ENCODE measurements around the gene RTKN. TPM values are rescaled to one million over a fixed set of nuclear protein-coding genes. Genes with fewer than 3 reads are reported as not detected.

Gene RTKN
- total RNA-seq, 1 donor from 2014 or later, result 19.1 TPM

GRCh38 chr2:74379851-74380789 lies 61.6 kb downstream of the RTKN start, which contains the start of gene DCTN1:
DCTN1 (minus strand) TSS chr2:74380311; CDS start chr2:74380037, 274 bp downstream.
- TF ChIP-seq, protein P1, sequence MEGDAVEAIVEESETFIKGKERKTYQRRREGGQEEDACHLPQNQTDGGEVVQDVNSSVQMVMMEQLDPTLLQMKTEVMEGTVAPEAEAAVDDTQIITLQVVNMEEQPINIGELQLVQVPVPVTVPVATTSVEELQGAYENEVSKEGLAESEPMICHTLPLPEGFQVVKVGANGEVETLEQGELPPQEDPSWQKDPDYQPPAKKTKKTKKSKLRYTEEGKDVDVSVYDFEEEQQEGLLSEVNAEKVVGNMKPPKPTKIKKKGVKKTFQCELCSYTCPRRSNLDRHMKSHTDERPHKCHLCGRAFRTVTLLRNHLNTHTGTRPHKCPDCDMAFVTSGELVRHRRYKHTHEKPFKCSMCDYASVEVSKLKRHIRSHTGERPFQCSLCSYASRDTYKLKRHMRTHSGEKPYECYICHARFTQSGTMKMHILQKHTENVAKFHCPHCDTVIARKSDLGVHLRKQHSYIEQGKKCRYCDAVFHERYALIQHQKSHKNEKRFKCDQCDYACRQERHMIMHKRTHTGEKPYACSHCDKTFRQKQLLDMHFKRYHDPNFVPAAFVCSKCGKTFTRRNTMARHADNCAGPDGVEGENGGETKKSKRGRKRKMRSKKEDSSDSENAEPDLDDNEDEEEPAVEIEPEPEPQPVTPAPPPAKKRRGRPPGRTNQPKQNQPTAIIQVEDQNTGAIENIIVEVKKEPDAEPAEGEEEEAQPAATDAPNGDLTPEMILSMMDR (IDR thresholded peaks at IDR 0.05), result no peak
- DNase-seq (ENCODE audit: extremely low spot score, unreplicated experiment), result no peak
- peaks cover 25% of the 10 kb centered on the region for H3K36me3 Mint-ChIP-seq (ENCODE audit: unreplicated experiment)
- no peaks in the 10 kb centered on the region for H3K27me3 Mint-ChIP-seq (ENCODE audit: unreplicated experiment)
- H3K4me1 Mint-ChIP-seq (ENCODE audit: unreplicated experiment), result peaks cover 23% of the 10 kb centered on the region
- H3K4me3 Mint-ChIP-seq (ENCODE audit: unreplicated experiment), result peak within 1 kb of the TSS; percentile 73
- H3K27ac Mint-ChIP-seq (ENCODE audit: unreplicated experiment), result peak within 1 kb of the TSS; percentile 64
- H3K9me3 Mint-ChIP-seq (ENCODE audit: unreplicated experiment), result no peaks in the 10 kb centered on the region

GRCh38 chr2:74378007-74378406 lies 63.7 kb downstream of the RTKN start:
- DNase-seq (ENCODE audit: extremely low spot score, unreplicated experiment), result no peak
- peaks cover 34% of the 10 kb centered on the region for H3K4me1 Mint-ChIP-seq (ENCODE audit: unreplicated experiment)
- H3K27me3 Mint-ChIP-seq (ENCODE audit: unreplicated experiment), result no peaks in the 10 kb centered on the region
- H3K27ac Mint-ChIP-seq (ENCODE audit: unreplicated experiment), result no peak overlapping the region
- H3K36me3 Mint-ChIP-seq (ENCODE audit: unreplicated experiment), result peaks cover 25% of the 10 kb centered on the region
- TF ChIP-seq, protein P1 (IDR thresholded peaks at IDR 0.05), result no peak
- no peaks in the 10 kb centered on the region for H3K9me3 Mint-ChIP-seq (ENCODE audit: unreplicated experiment)
- H3K4me3 Mint-ChIP-seq (ENCODE audit: unreplicated experiment), result no peak overlapping the region

DNA sequence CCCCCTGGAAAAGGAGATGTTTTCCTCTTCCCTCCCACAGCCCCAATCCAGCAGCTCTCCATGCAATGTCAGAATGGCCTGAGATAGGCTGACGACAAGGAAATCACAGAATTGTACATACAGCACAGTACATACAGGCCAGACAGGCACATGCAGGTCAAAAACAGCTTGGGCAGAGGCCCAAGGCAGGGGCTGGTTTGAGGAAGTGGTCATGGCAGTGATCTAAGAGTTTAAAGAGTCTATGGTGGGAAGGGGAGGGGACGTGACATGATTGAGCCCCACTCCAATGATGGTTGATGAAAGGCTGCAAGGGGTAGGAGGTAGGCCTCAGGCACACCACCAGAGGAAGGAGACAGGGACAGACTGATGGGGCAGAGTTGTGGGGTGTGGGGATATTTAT lies 65.9 kb downstream of the RTKN start:
- no peak for DNase-seq (ENCODE audit: extremely low spot score, unreplicated experiment)
- H3K9me3 Mint-ChIP-seq (ENCODE audit: unreplicated experiment), result no peaks in the 10 kb centered on the region

More for the DNA sequence above, 65.9 kb downstream of the RTKN start:
- peaks cover 27% of the 10 kb centered on the region for H3K4me1 Mint-ChIP-seq (ENCODE audit: unreplicated experiment)
- peaks cover 27% of the 10 kb centered on the region for H3K36me3 Mint-ChIP-seq (ENCODE audit: unreplicated experiment)
- H3K27ac Mint-ChIP-seq (ENCODE audit: unreplicated experiment), result no peak overlapping the region
- TF ChIP-seq, protein P1 (IDR thresholded peaks at IDR 0.05), result no peak
- no peak overlapping the region for H3K4me3 Mint-ChIP-seq (ENCODE audit: unreplicated experiment)
- H3K27me3 Mint-ChIP-seq (ENCODE audit: unreplicated experiment), result no peaks in the 10 kb centered on the region

Other genes starting within 250 kb of the RTKN start
- 223 and 242 TPM in 2 replicates for gene MTHFD2, start 243.3 kb downstream of the RTKN start, total RNA-seq
- 1.6 and 2.3 TPM in 2 replicates for gene SLC4A5, start 98.5 kb downstream of the RTKN start, total RNA-seq
- gene DCTN1, start 61.6 kb downstream of the RTKN start, total RNA-seq, result 182 and 186 TPM in 2 replicates
- gene C2orf81, start 20.3 kb downstream of the RTKN start, total RNA-seq, result 2.4 and 2.8 TPM in 2 replicates
- 15.8 and 16.2 TPM in 2 replicates for gene WDR54, start 20.2 kb downstream of the RTKN start, total RNA-seq
- gene INO80B, start 13.2 kb upstream of the RTKN start, total RNA-seq, result 34.9 and 41.9 TPM in 2 replicates
- gene WBP1, start 16.5 kb upstream of the RTKN start, total RNA-seq, result 86.3 and 96.1 TPM in 2 replicates
- 55.9 and 59.5 TPM in 2 replicates for gene MOGS, start 23.4 kb upstream of the RTKN start, total RNA-seq
- gene MRPL53, start 30.7 kb upstream of the RTKN start, total RNA-seq, result 61.5 and 67.5 TPM in 2 replicates
- 20.6 TPM in 2 replicates for gene CCDC142, start 41.1 kb upstream of the RTKN start, total RNA-seq
- gene TTC31, start 41.1 kb upstream of the RTKN start, total RNA-seq, result 24.2 and 24.3 TPM in 2 replicates
- 1.0 and 1.1 TPM in 2 replicates for gene LBX2, start 57.7 kb upstream of the RTKN start, total RNA-seq
- gene PCGF1, start 65.8 kb upstream of the RTKN start, total RNA-seq, result 32.2 and 32.5 TPM in 2 replicates
- not detected in 2 replicates for gene TLX2, start 72.5 kb upstream of the RTKN start, total RNA-seq
- gene DQX1, start 84.3 kb upstream of the RTKN start, total RNA-seq, result 0.26 and 0.32 TPM in 2 replicates
- gene AUP1, start 87.8 kb upstream of the RTKN start, total RNA-seq, result 96.3 and 97.1 TPM in 2 replicates
- gene HTRA2, start 88.0 kb upstream of the RTKN start, total RNA-seq, result 32.0 and 32.3 TPM in 2 replicates
- gene LOXL3, start 112.0 kb upstream of the RTKN start, total RNA-seq, result 58.1 and 62.1 TPM in 2 replicates
- gene DOK1, start 112.8 kb upstream of the RTKN start, total RNA-seq, result 15.8 and 17.7 TPM in 2 replicates
- not detected in 2 replicates for gene M1AP, start 206.4 kb upstream of the RTKN start, total RNA-seq
- 12.1 and 14.2 TPM in 2 replicates for gene SEMA4F, start 212.3 kb upstream of the RTKN start, total RNA-seq